A549 treated with Mapracorat at 1 μM for 4 hours (cell line): ENCODE results near the gene PRPSAP1. TPM values are rescaled to one million over a fixed set of nuclear protein-coding genes. Genes with fewer than 3 reads are reported as not detected.

ENCODE experiments used
- total RNA-seq: library from RNA; stranded (reverse); fragments of 200-300 nt; extraction: Qiagen RNA extraction; gene quantifications from 5 replicates; pipeline ENCODE4 v1.2.3, GENCODE V29; 2022

The PRPSAP1 gene
- 51.1 to 64.4 TPM (median 58.5 TPM) in 5 replicates for total RNA-seq

GRCh38 chr17:76353599-76354316, at the start of gene PRPSAP1:
Gene PRPSAP1 (minus strand): TSS chr17:76353916. CDS start chr17:76353703, 213 bp downstream.

GRCh38 chr17:76384222-76384986, 30.7 kb upstream of the PRPSAP1 start, which contains the start of gene SPHK1:
Gene SPHK1 (plus strand): TSS chr17:76384609. CDS start chr17:76385645, 1,036 bp downstream.

GRCh38 chr17:76307966-76308338, 45.8 kb downstream of the PRPSAP1 start, which contains the start of gene QRICH2:
Gene QRICH2 (minus strand): TSS chr17:76308276. CDS start chr17:76307998, 278 bp downstream.

GRCh38 chr17:76264755-76265623, 88.7 kb downstream of the PRPSAP1 start, which contains the start of gene UBALD2:
Gene UBALD2 (plus strand): TSS chr17:76265348. CDS start chr17:76265506, 158 bp downstream.

Other genes with a start within 250 kb of the PRPSAP1 start
- 0.41 to 0.80 TPM (median 0.70 TPM) in 5 replicates for gene FOXJ1, start 212.7 kb downstream of the PRPSAP1 start, total RNA-seq
- 6.4 to 9.5 TPM (median 7.3 TPM) in 5 replicates for gene RNF157, start 113.4 kb downstream of the PRPSAP1 start, total RNA-seq
- 76.2 to 129 TPM (median 117 TPM) in 5 replicates for gene UBALD2, start 88.6 kb downstream of the PRPSAP1 start, total RNA-seq
- gene QRICH2, start 45.6 kb downstream of the PRPSAP1 start, total RNA-seq, result 0.45 to 1.5 TPM (median 1.2 TPM) in 5 replicates
- gene SPHK1, start 30.7 kb upstream of the PRPSAP1 start, total RNA-seq, result 35.7 to 54.0 TPM (median 44.8 TPM) in 5 replicates
- gene UBE2O, start 99.2 kb upstream of the PRPSAP1 start, total RNA-seq, result 23.1 to 32.6 TPM (median 29.5 TPM) in 5 replicates
- 0.20 to 0.81 TPM (median 0.64 TPM) in 4 of 5 replicates, not detected in the other for gene AANAT, start 113.7 kb upstream of the PRPSAP1 start, total RNA-seq
- 45.2 to 69.1 TPM (median 63.0 TPM) in 5 replicates for gene RHBDF2, start 147.5 kb upstream of the PRPSAP1 start, total RNA-seq
- 0.60 to 1.8 TPM (median 1.1 TPM) in 5 replicates for gene CYGB, start 183.8 kb upstream of the PRPSAP1 start, total RNA-seq
- gene PRCD, start 186.1 kb upstream of the PRPSAP1 start, total RNA-seq, result not detected in 5 replicates
- 0.23 to 0.61 TPM (median 0.33 TPM) in 5 replicates for gene ST6GALNAC2, start 231.9 kb upstream of the PRPSAP1 start, total RNA-seq